CD4-positive, alpha-beta T cell treated with Interleukin-6 at 100 ng/mL for 8 hours (primary cell): ENCODE results near the gene NIPAL4.
A peak's percentile ranks its signal among the peaks of the same experiment; 100 is the strongest.

Experiments
- DNase-seq: peaks from one replicate; pipeline ENCODE4 v3.0.0-alpha.2; 2020; ENCODE audit warnings: mixed read lengths, low spot score

NIPAL4 gene

DNA sequence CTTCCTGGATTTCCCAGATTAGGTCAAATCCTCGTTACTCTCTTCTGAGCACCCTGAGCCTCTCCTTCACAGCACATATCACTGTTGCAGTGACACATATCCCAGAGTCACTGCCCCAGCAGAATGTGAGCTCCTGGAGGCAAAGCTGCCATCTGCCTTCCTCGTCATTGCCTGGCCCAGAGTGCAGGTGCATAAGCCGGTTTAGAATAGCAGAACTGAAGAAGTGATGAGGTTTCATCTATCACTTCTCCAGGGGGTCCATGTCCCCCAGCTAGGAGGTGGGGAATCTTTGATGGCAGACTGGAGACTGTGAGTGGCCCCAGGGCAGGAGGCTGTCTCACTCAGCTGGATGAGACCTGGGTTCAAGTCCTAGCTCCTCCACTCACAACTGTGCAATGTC, 25.8 kb downstream of the NIPAL4 start:
- no peak for DNase-seq

DNA sequence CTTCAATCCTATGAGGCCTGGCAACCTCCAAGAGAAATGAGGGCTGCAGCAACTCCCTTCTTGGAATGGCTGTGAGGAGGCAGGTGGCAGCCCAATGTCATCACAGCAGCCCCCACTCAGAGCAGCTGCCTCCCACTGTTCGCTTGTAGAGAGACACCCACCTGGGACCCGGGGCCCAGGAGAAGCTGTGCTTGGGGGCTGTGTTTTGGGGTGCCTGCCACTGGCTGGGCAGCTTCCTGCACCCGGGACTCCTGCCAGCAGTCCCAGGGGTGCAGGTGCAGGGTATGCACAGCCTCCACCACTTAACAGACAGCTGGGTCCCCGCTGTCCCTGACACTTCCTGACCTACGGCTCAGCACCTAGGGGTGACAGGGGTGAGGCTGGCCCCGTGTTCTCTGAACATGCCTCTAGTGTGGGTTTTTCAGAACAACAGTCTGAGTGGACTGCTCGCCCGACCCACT, 26.2 kb downstream of the NIPAL4 start:
- DNase-seq: no peak

DNA sequence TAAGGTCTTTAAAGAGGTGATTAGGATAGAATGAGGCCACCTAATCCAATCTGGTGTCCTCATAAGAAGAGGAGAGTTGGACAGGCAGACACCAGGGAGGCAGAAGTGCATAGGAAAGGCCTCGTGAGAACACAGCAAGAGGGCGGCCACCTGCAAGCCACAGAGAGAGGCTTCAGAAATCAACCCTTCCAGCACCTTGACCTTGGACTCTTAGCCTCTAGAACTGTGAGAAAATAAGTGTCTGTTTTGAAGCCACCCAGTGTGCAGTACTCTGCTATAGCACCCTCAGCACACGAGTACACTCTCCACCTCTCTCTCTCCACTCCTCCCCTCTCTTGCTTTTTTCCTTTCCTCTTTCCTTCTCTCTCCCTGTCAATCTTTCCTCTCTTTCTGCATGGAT, 26.8 kb downstream of the NIPAL4 start:
- no peak for DNase-seq

DNA sequence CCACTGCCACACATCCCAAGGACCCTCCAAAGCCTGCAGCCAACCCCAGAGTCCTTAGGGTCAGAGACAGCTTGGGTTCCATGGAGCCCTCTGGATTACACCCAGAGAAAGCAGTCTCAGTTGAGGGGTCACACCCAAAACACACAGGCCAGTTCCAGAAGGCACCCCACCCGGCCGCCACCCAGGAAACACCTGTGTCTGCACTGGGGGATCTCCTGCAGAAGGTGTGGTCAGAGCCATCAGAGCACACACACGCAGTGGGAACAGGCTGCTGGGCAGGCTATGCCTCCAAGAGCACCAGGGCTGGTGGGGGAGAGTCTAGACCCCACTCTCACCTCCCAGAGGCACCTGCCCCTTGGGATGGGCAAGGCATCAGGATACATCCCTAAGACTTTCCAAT, 27.3 kb downstream of the NIPAL4 start:
- no peak for DNase-seq

DNA sequence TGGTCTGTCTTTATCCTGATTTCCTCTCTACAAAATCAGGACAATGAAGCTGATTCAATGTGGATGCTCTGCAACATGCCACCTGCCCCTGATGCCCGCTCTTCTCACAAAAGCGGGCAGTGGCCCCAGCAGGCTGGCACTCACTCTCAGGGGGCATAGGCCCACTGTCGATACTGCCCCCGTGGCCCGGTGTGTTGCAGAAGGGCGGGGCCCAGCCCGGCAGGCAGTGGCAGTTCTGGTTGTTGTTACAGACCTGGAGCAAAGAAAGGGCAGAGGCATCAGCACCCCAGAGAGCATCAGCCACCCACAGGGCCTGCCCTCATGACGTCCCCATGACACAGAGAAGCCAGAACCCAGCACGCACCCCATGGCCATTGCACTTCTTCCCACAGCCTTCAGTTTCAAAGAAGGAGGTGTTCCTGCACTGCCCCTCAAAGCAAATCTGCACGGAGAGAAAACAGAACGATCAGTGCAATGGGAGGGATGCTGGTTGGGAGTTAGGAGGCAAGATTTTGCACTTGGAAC, 31.5 kb downstream of the NIPAL4 start:
- DNase-seq: no peak

DNA sequence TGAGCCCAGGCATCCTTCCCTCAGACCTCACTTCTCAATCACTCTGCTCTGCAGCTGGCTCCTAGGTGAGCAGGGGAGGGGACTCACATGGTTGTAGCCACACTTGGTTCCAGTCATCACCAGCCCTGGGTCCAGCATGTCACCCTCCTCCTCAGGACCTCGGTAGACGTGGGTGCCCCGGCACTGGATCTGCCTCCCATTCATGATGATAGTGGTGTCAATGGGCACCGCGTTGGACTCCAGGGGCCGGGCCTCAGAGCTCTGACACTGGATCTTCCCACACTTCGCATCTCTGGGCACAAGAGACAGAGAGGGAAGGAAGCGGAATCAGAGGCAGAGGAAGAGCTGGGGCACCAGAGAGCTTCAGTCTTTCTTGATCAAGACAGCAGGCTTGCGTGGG, 32.9 kb downstream of the NIPAL4 start:
- DNase-seq: no peak

DNA sequence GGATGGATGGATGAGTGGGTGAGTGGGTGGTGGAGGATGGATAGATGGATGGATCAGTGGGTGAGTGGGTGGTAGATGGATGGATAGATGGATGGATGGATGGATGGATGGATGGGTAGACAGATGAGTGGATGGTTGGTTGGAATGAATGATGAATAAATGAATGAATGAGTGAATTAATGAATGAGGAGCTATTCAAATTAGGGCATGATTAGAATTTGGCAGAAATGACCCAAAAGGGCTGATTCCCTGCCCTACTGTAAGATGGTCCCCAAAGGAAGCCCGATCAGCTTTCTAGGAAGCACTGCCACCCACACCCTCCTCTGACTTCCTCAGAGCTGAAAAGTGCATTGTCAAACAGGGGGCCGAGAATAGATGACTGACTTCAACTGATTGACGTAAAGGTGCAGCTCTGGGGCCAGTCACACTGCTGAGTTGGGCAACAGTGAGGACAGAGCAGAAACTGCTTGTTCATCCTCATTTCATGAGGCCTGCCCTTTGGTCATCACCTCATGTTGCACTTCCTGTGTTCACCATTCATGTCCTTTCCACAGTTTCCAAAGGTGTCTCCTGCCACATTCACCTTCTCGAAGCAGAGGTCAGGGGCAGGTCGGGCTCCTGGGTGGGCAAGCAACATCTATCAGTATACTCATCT, 34.3 kb downstream of the NIPAL4 start:
- DNase-seq: no peak

DNA sequence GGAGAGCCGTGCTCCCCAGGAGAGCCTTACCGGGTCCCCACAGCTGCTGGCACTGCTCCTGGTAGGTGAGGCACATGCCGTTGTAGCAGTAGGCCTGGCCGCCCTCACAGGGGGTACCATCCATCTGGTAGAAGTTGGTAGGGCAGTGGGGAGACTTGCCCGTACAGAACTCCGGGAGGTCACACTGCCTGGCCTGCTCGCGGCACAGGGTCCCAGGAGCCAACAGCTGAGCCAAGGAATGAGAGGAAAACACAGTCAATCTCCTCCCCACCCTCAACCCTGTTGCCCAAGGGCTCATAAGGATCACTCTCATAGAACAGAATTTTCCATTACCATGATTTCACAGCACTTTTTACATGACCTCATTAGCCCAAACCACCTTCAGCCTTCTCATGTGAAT, 36.9 kb downstream of the NIPAL4 start:
- no peak for DNase-seq

DNA sequence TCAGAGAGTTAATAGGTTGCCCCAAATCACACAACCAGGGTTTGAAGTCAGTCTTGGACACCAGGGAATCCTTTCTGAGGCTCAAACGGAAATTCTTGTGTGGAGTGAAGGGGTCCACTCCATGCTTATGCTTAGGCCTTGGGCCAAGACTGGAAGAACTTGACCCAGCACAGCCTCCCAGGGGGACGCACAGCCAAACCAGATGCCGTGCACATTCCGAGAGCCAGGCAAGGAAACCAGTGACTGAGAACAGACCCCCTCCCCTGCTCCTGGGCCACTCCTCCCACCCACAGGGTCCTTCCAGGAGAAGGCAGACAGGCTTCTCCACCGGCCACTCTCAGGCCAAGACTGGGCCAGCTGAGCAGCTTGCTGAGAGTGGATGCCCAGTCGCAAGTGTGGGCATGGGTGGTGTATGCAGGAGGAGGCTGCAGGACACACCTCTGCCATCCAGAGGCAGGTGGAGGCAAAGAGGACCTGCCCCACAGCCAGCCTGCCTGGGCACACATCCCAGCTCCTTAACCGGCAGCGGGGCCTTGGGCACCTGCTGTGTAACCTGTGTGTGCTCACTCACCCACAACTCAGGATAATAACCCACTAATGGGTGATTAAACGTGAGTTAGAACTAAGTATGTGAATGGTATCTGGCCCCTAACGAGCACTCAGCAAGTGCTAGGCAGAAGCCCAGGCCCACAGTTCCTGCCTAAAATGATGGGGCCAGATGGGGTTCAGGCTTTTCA, 38.0 kb downstream of the NIPAL4 start:
- no peak for DNase-seq

DNA sequence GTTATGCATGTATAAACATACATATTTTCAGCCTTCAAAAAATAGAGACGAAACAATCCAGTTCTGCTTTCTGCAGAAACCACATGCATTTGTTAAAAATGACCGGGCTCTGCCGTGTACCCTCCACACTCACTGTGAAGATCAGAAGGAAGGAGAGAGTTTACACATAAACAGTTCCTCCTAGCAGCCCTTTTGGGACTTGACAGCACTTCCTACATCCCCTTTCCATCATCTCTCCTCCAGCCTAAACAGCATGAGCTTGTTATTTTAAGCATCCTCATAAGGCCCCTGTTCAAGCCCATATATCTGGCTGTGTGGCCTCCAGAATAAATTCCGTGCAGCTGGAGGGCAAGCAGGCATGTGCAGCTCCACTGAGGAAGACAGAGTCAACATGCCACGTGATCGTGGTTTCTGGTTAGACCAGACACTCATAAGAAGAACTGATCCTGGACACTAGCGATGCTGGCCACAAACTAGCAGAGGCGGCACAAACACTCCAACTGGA, 42.2 kb downstream of the NIPAL4 start:
- DNase-seq: no peak

DNA sequence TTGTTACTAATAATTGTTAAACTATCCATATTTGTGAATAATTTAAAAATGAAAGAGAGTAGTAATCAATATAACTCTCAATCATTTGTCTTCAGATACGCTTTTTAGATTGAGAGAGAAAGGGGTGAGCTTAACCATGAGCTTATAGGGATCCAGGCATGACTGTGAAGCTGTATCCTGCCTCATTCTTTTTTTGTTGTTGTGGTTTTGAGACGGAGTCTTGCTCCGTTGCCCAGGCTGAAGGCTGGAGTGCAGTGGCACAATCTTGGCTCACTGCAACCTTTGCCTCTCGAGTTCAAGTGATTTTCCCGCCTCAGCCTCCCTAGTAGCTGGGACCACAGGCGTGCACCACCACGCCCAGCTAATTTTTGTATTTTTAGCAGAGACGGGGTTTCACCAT, 44.0 kb downstream of the NIPAL4 start:
- no peak for DNase-seq

DNA sequence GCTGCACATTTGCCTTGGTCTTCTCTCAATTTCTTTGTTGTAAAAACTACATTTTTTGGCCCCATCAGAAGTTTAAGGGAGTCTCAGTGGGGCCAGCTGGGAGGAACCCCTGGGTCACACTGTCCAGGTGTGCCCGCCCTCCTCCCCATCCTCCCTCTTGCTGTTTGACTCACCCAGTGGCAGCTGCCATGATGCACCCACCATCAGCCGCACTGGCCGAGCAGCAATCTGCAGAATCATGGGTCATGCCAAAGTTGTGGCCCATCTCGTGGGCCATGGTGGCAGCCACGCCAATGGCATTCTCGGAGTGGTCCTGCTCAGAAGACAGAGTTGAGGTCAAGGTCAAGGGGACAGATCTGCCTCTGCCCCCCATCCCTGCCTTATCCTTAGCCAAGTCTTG, 45.5 kb downstream of the NIPAL4 start:
- no peak for DNase-seq

DNA sequence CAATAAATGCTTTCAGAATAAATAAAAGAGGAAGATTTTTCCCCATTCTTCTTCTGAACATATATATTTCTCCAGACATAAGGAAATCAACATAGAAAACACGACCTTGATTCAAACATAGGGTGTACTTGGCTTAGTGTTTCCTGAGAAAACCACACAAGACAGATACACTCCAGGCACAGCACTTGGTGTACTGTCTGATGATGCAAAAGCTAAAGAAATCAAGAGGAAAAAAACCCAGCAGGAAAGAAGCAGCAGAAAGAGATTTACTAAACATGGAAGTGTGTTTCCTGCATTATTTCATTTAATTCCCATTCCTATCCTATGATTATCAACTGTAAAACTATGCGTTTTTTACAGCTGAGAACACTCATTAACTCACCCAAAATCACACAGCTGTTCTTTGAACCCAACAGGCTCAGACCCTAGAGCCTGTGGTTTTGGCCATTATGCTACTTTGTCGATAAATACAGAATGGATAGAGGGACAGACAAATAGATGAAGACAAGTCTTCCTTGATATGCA, 46.1 kb downstream of the NIPAL4 start:
- no peak for DNase-seq

DNA sequence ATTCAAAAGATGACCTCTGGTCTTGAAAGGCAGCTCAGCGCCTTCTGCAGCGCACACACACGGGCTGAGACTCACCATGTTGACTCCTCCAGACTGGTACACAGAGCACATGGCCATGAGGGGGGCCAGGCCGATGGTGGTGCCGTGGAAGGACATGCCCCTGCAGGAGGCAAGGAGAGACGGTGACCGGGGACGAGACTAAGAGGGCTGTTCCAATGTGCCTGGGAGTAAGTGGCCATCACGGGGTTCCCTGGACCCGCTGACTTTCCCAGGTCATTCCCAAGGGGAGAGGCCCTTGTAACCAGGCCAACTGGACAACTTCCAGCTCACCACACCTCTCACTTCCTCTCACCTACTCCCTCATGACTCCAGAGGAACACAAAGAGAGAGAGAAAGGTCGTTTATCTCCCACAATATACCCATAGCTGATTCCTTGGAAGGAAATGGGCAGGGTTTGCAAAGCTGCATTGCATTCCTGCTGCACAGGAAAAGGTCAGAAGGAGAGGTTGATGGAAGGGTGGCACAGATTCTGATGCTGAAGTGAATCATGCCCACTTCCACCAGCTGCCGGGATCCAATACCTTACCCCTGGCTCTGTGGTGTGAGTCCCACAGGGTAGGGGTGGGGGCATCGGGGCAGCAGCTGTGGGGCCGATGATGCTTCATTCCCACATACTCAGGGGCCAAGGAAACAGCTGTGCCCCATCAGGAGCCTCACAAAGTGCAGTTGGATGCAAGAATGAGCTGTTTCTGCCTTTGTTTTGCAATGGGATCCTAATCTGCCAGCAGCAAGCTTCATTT, 47.2 kb downstream of the NIPAL4 start:
- DNase-seq: no peak

DNA sequence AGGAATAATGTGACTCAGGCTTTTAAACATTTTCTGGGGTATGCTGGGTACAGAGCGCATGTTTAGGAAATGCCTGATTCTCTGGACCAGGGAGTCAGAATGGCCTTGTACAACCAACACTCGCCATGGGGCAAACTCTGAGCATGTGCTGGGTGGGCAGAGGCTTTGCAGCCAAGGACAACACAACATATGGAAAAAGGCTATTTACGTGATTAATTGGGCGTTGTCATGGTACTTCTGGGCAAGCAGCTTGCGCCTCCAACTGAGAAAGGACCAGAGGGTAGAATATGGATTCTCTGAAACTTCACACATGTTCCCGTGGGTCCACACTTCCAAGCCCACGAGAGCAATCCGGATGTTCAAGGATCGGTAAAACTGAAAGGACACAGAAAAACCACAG, 49.1 kb downstream of the NIPAL4 start:
- no peak for DNase-seq

DNA sequence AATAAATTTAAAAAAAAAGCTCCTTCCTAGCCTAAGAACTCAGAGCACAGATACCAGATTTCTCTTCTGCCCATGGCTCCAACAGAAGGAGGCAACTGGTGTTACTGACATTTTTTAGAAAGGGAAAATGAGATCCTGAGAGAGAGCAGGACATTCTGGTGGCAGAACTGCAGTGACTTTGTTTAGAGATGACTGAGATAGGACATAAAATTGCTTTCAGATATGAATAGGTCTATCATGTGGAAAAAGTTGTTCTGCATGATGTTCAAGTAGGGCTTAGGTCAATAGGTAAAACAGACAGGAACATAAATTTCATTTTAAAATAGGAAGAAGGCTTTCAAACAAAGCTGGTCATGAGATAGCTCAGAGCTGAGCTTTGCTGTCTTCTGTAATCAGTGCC, 49.6 kb downstream of the NIPAL4 start:
- no peak for DNase-seq

DNA sequence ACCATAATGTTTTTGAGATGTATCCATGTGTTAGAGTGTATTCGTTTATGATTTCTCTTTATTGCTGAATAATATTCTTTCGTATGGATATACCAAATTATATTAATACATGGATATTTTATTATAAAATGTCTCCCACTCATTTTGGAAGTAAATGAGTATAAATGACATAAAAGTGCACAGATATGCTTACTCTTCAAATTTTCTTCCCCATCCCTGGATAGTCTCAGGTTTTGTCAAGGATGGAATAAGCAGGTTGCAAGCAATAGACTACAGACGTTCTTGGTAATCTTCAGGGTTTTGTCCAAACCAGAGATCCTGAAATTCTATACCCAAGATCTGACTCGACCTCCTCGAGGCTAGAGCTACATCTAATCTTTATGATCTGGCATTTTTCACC, 50.7 kb downstream of the NIPAL4 start:
- no peak for DNase-seq

DNA sequence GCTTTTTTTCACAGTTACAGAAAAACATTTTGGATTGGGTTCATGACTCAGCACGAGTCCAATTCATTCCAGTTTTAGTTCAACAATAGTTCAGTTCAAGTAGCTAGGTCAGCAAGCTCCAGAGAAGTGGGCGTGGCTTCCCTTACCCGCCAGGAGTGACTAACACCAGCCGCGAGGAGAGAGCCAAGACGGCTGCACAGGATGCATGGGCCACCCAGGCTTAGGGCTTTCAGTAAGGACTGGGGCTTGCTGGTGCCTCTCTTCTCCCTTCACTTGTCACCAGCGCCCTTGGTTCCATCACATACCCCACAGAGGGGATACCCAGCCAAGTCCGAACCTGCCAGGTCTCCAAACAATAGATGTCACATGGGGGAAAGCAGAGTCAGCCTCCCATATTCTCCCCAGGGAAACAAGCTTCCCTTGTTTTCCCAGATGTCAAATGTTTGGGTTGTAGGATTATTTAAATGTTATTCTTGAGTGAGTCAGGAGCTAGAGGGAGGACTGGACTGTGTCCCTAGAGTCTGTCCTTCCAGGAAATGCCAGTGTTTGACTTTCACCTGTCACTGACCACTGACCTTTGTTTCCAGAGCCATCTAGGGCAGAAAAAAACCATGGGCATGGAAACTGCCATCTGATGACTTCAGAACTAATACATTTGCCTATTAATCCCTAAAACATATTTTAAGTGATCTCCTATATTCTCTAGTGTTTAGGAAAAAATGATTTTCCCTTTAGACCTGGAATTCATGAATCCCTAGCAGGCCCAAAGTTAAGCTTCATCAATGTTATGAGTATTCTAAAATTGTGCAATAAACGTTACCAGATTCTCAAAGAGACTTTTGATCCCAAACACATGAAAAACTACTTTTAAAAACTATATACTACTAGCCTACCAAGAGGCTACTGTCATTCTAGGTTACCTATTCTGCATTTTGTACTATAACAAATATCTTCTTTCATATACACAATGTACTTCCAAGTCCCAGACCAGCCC, 51.9 kb downstream of the NIPAL4 start:
- peak; percentile 38 for DNase-seq

DNA sequence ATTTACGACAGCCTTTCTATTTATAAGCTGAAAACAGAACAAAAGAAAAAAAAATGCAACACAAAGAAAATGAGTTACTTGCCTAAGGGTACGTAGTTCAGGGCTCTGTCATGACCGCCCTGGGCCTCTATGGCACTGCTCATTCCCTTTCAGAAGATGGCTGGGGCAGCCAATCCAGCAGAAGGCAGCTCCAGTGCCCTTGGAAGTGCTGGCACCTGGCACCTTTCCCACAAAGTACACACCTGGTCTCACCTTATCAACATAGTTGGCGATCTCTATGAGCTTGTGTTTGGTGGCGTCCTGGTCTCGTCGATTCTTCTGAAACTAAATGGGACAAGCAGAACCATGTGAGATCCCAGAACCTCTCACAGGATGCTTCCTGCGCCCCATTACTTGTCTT, 53.2 kb downstream of the NIPAL4 start:
- no peak for DNase-seq

DNA sequence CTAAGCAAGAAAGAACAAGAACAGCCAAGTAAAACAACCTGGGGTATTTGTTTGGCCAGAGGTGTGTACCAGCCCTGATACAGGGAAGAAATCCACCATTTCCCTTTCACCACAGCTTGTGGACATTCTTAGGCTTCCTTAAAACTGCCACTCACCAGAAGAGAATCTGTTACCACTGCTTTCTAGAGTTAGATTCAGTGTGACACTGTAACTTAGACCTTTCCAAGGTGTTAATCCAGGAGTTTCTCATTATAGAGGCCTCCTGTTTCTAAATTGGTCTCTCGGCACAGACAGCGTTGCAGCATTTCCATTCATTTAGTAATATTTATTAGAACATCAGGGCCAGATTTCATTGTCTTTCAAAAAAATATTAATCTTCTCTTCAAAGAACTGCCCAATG, 55.0 kb downstream of the NIPAL4 start:
- no peak for DNase-seq

DNA sequence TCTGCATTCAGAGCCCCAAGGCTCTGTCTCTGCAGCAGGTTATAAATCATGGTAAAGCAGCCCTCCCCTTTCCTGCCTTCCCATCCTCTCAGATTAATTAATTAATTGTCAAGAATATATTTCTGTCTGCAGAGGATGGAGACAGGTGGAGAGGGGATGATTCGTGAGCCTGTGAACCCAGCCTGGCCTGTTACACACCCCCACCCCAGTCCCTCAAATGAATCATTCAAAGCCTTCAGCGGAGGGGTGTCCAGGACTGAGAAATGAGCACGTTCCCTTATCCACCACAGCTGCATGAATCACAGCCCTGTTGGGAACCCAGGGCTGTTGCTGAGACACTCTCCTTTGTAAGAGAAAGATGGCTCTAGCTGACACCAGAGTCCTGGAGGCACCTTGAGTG, 56.0 kb downstream of the NIPAL4 start:
- DNase-seq: no peak
